Erythroblast (primary cell): ENCODE data around the gene MAPK8IP2.
"Not testable (repeated sequence)": the region's sequence is repeated elsewhere in the genome, so short reads cannot be mapped to it uniquely, and the experiment has no call there.

Experiments
- DNase-seq, 2 experiments: peaks; one replicate each; lab custom pipeline; 2025; lab: John Stamatoyannopoulos, UW
- GATA1 ChIP-seq: IDR thresholded peaks from 2 replicates; pipeline ENCODE4 v1.6.1; 2011; ENCODE audit warnings: low read depth, mild to moderate bottlenecking, control low read depth, low read length, moderate library complexity
- POLR2A ChIP-seq: IDR thresholded peaks from 2 replicates; pipeline ENCODE4 v1.6.1; 2011; ENCODE audit warnings: mild to moderate bottlenecking, low read length

The MAPK8IP2 gene

GRCh38 chr22:50640857-50641647 is 40.5 kb downstream of the MAPK8IP2 start:
- no peak for DNase-seq

GRCh38 chr22:50641696-50642607 is 41.4 kb downstream of the MAPK8IP2 start:
- TF ChIP-seq POLR2A, result no peak
- no peak for TF ChIP-seq GATA1

More at GRCh38 chr22:50640857-50641647, 40.5 kb downstream of the MAPK8IP2 start:
- TF ChIP-seq POLR2A (no peak), GATA1 (no peak)

GRCh38 chr22:50643021-50643820 is 42.6 kb downstream of the MAPK8IP2 start:
- DNase-seq, result not testable (repeated sequence)

More at GRCh38 chr22:50641696-50642607, 41.4 kb downstream of the MAPK8IP2 start:
- no peak for DNase-seq

DNA sequence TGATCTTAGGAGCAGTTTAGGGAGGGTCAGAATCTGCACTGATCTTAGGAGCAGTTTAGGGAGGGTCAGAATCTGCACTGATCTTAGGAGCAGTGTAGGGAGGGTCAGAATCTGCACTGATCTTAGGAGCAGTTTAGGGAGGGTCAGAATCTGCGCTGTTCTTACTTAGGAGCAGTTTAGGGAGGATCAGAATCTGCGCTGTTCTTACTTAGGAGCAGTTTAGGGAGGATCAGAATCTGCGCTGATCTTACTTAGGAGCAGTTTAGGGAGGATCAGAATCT is 43.2 kb downstream of the MAPK8IP2 start:
- DNase-seq, result not testable (repeated sequence)

GRCh38 chr22:50653256-50653655 is 52.7 kb downstream of the MAPK8IP2 start:
- DNase-seq, result no peak
- no peak for TF ChIP-seq POLR2A
- TF ChIP-seq GATA1, result no peak

DNA sequence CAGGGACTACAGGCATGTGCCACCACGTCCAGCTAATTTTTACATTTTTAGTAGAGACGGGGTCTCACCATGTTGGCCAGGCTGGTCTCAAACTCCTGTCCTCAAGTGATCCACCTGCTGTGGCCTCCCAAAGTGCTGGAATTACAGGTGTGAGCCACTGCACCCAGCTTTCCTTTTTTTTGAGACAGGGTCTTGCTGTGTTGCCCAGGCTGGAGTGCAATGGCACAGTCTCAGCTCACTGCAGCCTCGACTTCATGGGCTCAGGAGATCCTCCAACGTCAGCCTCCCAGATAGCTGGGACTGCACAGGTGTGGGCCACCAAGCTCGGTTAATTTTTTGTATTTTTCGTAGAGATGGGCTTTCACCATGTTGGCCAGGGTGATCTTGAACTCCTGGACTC is 54.1 kb downstream of the MAPK8IP2 start:
- DNase-seq, result not testable (repeated sequence)

- no peak for DNase-seq
- TF ChIP-seq GATA1, result no peak
- no peak for TF ChIP-seq POLR2A
Observed at GRCh38 chr22:50656122-50657070, 55.8 kb downstream of the MAPK8IP2 start.

DNA sequence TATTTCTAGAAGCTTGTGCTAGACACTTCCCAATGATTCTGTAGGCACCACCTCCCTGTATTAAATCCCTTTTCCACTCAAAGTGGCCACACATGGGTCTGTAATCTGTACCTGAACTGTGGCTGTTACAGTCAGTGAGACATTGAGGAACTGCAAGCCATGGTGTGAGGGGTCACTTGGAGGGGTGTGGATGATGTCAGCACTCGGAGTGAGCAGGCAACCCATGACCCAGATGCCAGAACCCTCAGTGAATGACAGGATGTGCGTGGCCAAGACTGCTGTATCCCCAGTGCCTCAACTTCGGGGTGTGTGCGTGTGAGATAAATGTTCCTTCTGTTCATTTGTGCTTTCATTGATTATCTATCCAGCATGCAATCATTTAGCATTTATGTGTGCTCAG is 57.3 kb downstream of the MAPK8IP2 start:
- TF ChIP-seq GATA1, result no peak
- no peak for TF ChIP-seq POLR2A
- no peak for DNase-seq

DNA sequence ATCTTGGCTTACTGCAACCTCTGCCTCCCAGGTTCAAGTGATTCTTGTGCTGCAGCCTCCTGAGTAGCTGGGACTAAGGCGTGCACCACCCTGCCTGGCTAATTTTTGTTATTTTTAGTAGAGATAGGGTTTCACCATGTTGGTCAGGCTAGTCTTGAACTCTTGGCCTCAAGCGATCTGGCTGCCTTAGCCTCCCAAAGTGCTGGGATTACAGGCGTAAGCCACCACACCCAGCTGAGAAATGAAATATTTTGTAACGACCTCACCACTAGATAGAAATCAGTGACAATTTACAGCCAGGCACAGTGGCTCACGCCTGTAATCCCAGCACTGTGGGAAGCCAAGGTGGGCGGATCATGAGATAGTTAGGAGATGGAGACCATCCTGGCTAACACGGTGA is 59.1 kb downstream of the MAPK8IP2 start:
- not testable (repeated sequence) for DNase-seq

- TF ChIP-seq POLR2A (no peak), GATA1 (no peak)
- DNase-seq, result no peak
Observed at GRCh38 chr22:50660306-50660705, 59.7 kb downstream of the MAPK8IP2 start.
